HT-29 (cell line): Measurements from ENCODE around the gene TMEM35B. TPM values are rescaled to one million over a fixed set of nuclear protein-coding genes. Genes with fewer than 3 reads are reported as not detected.
"Not testable (repeated sequence)": the region's sequence is repeated elsewhere in the genome, so short reads cannot be mapped to it uniquely, and the experiment has no call there.

ENCODE experiments used
- DNase-seq: peaks from one replicate; pipeline ENCODE4 v3.0.0-alpha.2; 2015; ENCODE audit warnings: low spot score
- small RNA-seq: library from RNA; depleted of rRNA; stranded (forward); fragments of <200 nt; gene quantifications from one replicate; pipeline ENCODE3, GENCODE V24; 2014
- total RNA-seq: library from RNA; depleted of rRNA; stranded (reverse); fragments of >200 nt; shearing (Covaris generic); gene quantifications from 2 replicates; pipeline ENCODE4 v1.2.3, GENCODE V29; 2014; rRNA removed

The TMEM35B gene
- total RNA-seq, 1 experiment from 2014 or later: 11.7 TPM

DNA sequence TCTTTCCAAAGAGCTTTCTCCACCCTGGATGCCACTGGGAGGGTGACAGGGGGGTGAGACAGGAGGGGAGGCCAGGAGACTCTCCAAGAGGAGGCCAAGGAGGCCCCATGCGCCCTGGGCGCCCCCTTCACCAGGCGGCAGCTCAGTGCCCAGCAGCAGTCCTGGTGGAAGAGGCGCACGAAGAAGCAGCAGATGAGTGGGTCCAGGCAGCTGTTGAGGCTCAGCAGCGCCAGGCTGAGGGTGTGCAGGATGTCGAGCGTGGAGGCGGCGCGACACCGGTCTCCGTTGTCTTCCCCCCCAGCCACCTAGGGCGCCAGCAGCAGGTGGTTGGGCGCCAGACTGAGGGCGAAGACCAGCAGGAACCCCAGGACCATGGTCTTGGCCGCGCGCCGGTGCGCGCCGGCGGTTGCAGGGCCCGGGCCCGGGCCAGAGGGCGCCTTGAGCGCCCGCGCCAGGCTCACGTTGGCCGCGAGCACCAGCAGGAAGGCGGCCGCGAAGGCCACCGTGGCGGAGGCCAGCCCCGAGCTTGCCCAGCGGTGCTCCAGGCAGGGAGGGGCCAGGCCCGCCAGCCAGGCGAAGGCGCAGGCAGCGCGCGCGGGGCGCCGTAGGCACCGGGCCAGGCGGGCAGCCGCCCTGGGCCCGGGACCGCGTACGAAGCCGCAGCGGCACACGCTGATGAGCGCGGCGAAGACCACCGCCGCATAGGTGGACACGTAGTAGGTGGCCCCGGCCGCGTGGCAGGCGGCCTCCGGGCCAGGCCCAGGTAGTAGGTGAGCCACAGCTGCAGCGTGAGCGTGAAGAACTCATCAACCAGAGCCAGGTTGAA, 8.6 kb downstream of the TMEM35B start:
- DNase-seq: no peak

- no peak for DNase-seq
Observed at GRCh38 chr1:34975771-34976170, 9.4 kb downstream of the TMEM35B start.

- DNase-seq: no peak
Observed at GRCh38 chr1:34975338-34975737, 9.8 kb downstream of the TMEM35B start.

DNA sequence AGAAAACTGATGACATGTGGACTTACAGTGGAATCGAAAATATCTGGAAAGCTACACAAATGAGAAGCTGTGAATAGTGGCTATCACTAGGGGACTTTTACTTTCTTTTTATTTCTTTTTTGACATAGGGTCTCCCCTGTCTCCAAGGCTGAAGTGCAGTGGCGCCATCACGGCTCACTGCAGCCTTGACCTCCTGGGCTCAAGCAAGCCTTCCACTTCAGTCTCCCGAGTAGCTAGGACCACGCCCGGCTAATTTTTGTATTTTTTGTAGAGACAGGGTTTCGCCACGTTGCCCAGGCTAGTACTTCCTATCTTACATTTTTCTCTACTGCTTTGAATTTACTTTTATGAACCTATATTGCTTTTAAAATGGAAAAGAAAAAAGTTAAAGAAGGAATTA, 10.5 kb downstream of the TMEM35B start:
- no peak for DNase-seq

DNA sequence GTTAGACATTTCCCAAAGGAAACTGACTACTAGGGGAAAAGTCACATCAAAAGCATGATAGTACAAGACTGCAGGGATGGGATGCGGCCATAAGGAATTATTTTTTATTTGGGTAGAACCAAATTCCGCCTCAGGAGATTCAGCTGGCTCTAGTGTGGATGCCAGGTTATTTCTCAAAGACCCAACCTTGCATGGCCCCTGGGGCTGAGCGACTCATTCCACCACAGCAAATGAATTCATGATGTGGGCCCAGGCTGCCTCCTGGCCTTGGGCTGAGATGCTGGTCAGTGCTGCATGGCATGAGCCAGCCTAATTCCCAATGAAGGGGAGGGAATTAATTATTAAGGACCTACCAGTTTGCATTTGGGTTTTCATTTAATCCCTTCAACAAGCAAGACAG, 11.8 kb downstream of the TMEM35B start:
- no peak for DNase-seq

GRCh38 chr1:34970829-34971228, 14.3 kb downstream of the TMEM35B start:
- DNase-seq: no peak

DNA sequence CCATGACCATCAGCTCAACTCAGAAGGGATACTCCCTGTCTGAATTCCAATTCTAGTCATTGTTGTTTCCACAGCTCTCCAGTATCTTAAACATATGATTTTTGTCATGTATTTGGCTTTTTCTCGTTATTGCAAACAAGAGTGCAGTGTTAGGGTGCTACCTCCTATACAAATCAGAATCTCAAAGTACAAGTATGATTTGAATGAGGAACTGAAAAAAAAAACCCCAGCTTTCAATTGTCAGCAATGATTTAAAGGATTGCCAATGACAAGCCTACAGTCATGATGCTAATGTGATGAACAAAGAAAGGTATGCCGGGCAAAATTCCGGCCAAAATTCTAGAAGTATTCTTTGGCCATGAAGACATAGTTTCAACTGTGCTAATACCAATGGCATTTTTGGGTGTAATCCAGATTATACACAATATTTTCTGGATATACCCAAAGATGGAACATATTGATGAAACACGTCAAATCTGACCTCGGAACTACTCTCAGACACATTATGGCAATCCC, 14.9 kb downstream of the TMEM35B start:
- DNase-seq: no peak

GRCh38 chr1:34968297-34968696, 16.9 kb downstream of the TMEM35B start:
- DNase-seq: not testable (repeated sequence)

DNA sequence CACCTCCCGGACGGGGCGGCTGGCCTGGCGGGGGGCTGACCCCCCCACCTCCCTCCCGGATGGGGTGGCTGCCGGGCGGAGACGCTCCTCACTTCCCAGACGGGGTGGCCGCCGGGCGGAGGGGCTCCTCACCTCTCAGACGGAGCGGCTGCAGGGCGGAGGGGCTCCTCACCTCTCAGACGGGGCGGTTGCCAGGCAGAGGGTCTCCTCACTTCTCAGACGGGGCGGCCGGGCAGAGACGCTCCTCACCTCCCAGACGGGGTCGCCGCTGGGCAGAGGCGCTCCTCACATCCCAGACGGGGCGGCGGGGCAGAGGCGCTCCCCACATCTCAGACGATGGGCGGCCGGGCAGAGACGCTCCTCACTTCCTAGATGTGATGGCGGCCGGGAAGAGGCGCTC, 17.5 kb downstream of the TMEM35B start:
- not testable (repeated sequence) for DNase-seq

DNA sequence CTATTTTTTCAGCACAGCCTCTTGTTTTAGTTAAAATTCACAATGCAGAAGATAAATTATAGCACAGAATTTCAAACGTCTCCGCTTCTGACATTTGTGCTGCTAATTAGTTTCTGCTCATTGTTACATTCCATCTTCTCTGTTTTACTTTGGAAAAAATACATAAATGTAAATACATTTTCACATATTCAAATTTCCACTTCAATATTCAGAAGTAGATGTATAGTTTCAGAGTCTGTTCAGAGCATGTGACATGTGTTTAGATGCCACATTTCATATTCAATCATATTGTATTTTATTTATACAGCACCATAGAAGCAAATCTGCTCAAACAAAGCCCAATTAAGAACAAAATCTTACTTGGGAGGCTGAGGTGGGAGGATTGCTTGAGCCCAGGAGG, 19.6 kb downstream of the TMEM35B start:
- no peak for DNase-seq

DNA sequence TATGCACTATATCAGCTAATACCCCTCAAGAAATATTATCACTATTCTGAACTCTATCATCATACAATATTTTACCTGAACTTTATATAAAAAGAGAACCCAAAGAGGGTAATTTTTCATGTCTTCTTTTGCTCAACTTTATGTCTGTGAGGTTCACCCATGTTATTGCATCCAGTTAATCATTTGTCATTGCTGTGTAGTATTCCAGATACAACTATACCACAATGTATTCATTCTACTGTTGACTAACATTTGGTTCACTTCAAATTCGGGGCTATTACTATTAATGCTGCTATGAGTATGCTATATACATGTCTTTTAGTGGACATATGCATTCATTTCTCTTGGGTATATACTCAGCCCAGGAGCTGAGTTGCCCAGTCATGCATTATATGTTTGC, 34.7 kb downstream of the TMEM35B start:
- no peak for DNase-seq

- not testable (repeated sequence) for DNase-seq
Observed at GRCh38 chr1:34948739-34949138, 36.4 kb downstream of the TMEM35B start.

DNA sequence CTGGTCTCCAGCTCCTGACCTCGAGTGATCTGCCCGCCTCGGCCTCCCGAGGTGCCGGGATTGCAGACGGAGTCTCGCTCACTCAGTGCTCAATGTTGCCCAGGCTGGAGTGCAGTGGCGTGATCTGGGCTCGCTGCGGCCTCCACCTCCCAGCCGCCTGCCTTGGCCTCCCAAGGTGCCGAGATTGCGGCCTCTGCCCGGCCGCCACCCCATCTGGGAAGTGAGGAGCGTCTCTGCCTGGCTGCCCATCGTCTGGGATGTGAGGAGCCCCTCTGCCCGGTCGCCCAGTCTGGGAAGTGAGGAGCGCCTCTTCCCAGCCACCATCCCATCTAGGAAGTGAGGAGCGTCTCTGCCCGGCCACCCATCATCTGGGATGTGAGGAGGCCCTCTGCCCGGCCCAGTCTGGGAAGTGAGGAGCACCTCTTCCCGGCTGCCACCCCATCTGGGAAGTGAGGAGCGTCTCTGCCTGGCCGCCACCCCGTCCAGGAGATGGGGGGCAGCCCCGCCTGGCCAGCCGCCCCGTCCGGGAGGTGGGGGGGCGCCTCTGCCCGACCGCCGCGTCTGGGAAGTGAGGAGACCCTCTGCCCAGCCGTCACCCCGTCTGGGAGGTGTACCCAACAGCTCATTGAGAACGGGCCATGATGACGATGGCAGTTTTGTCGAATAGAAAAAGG, 37.4 kb downstream of the TMEM35B start:
- not testable (repeated sequence) for DNase-seq

- DNase-seq: no peak
Observed at GRCh38 chr1:34946211-34946610, 38.9 kb downstream of the TMEM35B start.

DNA sequence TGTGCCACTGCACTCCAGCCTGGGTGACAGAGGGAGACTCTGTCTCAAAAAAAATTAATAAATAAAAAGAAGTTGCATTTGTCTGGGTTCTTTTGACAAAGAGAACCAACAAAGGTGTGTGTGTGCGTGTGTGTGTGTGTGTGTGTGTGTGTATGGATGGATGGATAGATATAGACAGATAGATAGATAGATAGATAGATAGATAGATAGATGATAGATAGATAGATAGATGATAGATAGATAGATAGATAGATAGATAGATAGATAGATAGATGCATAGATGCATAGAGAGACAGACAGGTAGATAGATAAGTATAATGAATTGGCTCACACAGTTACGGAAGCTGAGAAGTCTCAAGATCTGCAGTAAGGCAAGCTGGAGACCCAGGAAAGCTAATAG, 43.3 kb downstream of the TMEM35B start:
- DNase-seq: not testable (repeated sequence)

Small RNAs within 50 kb of the gene (small RNA-seq; reads per million reads assigned to genes)
- not detected for gene TMEM35B

Other genes starting within 250 kb of the TMEM35B start
- not detected in 2 replicates for gene GJB5, start 230.3 kb downstream of the TMEM35B start, total RNA-seq
- gene GJB4, start 225.6 kb downstream of the TMEM35B start, total RNA-seq: 1.3 and 1.9 TPM in 2 replicates
- gene GJB3, start 204.1 kb downstream of the TMEM35B start, total RNA-seq: 63.6 and 70.4 TPM in 2 replicates
- not detected in 2 replicates for gene GJA4, start 192.3 kb downstream of the TMEM35B start, total RNA-seq
- gene SMIM12, start 125.6 kb downstream of the TMEM35B start, total RNA-seq: 31.5 and 37.7 TPM in 2 replicates
- 0.44 TPM in 1 of 2 replicates, not detected in the other for gene DLGAP3, start 55.7 kb downstream of the TMEM35B start, total RNA-seq
- 4.4 and 7.4 TPM in 2 replicates for gene ZMYM6, start 46.6 kb upstream of the TMEM35B start, total RNA-seq
- 3.7 and 7.4 TPM in 2 replicates for gene ZMYM1, start 94.0 kb upstream of the TMEM35B start, total RNA-seq
- gene SFPQ, start 207.8 kb upstream of the TMEM35B start, total RNA-seq: 166 and 167 TPM in 2 replicates